ENCODE measurements around the gene WFDC11.
"Not testable (repeated sequence)": the region's sequence is repeated elsewhere in the genome, so short reads cannot be mapped to it uniquely, and the experiment has no call there.

Gene WFDC11

DNA sequence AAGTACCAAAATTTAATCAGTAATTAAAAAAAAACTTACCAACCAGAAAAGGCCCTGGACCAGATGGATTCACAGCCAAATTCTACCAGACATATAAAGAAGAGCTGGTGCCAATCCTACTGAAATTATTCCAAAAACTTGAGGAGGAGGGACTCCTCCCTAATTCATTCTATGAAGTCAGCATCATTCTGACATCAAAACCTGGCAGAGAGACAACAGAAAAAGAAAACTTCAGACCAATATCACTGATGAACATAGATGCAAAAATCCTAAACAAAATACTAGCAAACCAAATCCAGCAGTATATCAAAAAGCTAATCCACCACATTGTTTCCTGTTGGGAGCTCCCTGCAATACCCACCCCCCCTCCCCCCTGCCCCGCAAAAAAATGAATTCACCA is at the start of gene WFDC11:
Gene WFDC11, minus strand, starts transcription at position 101 of the 400 bp plus-strand sequence. CDS start 19,639 bp downstream, outside the sequence.
- TF ChIP-seq, protein P1, sequence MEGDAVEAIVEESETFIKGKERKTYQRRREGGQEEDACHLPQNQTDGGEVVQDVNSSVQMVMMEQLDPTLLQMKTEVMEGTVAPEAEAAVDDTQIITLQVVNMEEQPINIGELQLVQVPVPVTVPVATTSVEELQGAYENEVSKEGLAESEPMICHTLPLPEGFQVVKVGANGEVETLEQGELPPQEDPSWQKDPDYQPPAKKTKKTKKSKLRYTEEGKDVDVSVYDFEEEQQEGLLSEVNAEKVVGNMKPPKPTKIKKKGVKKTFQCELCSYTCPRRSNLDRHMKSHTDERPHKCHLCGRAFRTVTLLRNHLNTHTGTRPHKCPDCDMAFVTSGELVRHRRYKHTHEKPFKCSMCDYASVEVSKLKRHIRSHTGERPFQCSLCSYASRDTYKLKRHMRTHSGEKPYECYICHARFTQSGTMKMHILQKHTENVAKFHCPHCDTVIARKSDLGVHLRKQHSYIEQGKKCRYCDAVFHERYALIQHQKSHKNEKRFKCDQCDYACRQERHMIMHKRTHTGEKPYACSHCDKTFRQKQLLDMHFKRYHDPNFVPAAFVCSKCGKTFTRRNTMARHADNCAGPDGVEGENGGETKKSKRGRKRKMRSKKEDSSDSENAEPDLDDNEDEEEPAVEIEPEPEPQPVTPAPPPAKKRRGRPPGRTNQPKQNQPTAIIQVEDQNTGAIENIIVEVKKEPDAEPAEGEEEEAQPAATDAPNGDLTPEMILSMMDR (IDR thresholded peaks at IDR 0.05) = no peak
- no peaks in the 10 kb centered on the region for H3K4me1 ChIP-seq (ENCODE audit: control insufficient read depth in 1 of 2, insufficient read depth in 1 of 2, low read depth in 1 of 2, low read length in 1 of 2)

DNA sequence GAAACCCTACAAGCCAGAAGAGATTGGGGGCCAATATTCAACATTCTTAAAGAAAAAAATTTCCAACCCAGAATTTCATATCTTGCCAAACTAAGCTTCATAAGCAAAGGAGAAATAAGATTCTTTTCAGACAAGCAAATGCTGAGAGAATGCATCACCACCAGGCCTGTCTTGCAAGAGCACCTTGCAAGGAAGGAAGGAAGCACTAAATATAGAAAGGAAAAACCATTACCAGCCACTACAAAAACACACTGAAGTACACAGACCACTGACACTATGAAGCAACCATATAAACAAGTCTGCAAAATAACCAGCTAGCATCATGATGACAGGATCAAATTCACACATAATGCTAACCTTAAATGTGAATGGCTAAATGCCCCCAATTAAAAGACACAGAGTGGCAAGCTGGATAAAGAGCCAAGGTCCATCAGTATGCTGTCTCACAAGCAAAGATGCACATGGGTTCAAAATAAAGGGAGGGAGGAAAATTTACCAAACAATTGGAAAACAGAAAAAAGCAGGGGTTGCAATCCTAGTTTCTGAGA is 46.2 kb upstream of the WFDC11 start:
- not testable (repeated sequence) for H3K9me3 ChIP-seq

More for the DNA sequence above, at the start of gene WFDC11:
- Histone ChIP-seq H3K9me3 (no peaks in the 10 kb centered on the region), H3K27me3 (peaks cover 32% of the 10 kb centered on the region), H3K36me3 (no peaks in the 10 kb centered on the region), H3K27ac (no peak within 1 kb of the TSS), H3K4me3 (ENCODE audit: low read depth in 1 of 2, low read length in 1 of 2) (no peak within 1 kb of the TSS)

DNA sequence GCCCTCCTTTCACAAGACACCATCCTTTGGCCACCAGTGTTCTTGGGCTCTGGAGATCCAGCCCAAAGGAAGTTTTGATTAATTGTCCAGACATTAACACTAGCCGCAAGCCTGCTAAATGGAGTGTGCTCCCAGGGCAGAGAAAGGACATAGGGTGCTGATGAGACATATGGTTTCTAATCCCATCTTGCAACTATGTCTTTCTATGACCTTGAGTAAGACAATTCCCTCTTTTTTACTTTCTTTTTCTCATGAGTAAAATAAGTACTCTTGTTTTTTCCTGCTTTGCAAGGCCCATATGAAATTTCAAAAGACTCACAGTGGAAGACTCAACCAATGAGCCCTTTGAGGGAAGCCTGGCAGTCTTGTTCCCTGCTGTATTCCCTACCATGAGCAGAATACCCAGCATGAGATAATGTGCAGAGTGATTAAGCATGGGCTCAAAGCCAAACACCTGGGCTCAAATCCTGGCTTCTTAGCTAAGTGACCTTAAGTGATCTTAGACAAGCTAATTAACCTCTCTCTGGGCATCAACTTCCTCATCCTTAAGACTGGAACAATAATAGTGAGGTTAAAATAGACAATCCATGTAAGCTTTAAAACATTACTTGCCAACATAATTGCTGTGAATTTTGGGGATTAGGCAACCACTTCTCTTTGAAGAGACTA is 35.1 kb upstream of the WFDC11 start, which contains the start of gene WFDC10B:
Gene WFDC10B, minus strand, starts transcription at position 51 of the 669 bp plus-strand sequence. CDS start 19,027 bp downstream, outside the sequence.
- TF ChIP-seq, protein P1 (IDR thresholded peaks at IDR 0.05) = no peak
- Histone ChIP-seq H3K27ac (no peak within 1 kb of the TSS), H3K4me3 (ENCODE audit: low read depth in 1 of 2, low read length in 1 of 2) (no peak within 1 kb of the TSS), H3K36me3 (no peaks in the 10 kb centered on the region), H3K4me1 (ENCODE audit: control insufficient read depth in 1 of 2, insufficient read depth in 1 of 2, low read depth in 1 of 2, low read length in 1 of 2) (no peaks in the 10 kb centered on the region), H3K27me3 (peaks cover 16% of the 10 kb centered on the region), H3K9me3 (no peaks in the 10 kb centered on the region)

More for the DNA sequence above, 46.2 kb upstream of the WFDC11 start:
- not testable (repeated sequence) for H3K27me3 ChIP-seq; H3K4me3 ChIP-seq (ENCODE audit: low read depth in 1 of 2, low read length in 1 of 2); H3K27ac ChIP-seq; H3K4me1 ChIP-seq (ENCODE audit: control insufficient read depth in 1 of 2, insufficient read depth in 1 of 2, low read depth in 1 of 2, low read length in 1 of 2); H3K36me3 ChIP-seq

DNA sequence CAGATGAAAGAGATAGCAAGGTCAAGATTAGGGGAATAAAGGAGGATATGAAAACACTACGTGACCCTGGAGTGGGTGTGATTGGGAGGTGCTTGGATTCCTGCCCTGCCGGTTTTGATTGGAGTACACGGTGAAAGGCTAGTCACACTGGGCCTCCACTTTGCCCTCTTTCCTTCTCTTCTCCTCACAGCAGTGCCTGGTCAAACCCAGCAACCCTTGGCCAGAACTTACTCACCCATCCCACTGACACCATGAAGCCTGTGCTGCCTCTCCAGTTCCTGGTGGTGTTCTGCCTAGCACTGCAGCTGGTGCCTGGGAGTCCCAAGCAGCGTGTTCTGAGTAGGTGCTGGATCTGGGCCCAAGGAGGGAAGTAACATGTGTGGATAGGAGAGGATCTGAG is 31.8 kb upstream of the WFDC11 start, which contains the start of gene WFDC13:
Gene WFDC13, plus strand, starts transcription at position 166 of the 400 bp plus-strand sequence. Its CDS starts 86 bp downstream, at position 252.
- no peaks in the 10 kb centered on the region for H3K36me3 ChIP-seq
- H3K27me3 ChIP-seq = peaks cover 6% of the 10 kb centered on the region
- TF ChIP-seq, protein P1 (IDR thresholded peaks at IDR 0.05) = no peak
- H3K4me1 ChIP-seq (ENCODE audit: control insufficient read depth in 1 of 2, insufficient read depth in 1 of 2, low read depth in 1 of 2, low read length in 1 of 2) = no peaks in the 10 kb centered on the region
- no peak within 1 kb of the TSS for H3K4me3 ChIP-seq (ENCODE audit: low read depth in 1 of 2, low read length in 1 of 2)
- no peaks in the 10 kb centered on the region for H3K9me3 ChIP-seq
- no peak within 1 kb of the TSS for H3K27ac ChIP-seq

DNA sequence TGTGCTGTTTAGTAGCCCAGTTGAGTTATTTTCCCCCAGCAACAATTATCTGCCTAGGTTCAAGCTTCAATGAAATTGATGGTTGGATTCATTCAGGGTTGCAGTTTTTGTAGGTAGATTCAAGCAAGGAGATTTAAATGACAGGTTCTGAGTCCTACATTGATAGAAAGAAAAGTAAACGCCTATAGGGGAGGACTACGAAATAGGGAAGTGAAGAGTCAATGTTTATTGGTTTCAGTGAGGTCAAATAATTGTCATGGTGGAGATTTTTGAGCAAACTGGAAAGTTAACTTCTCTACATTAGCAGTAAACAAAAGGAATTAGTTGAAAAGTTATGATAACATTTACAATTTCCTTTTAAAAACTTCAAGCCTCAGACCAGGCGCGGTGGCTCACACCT is 31.1 kb upstream of the WFDC11 start:
- H3K4me3 ChIP-seq (ENCODE audit: low read depth in 1 of 2, low read length in 1 of 2) = no peak overlapping the region
- H3K4me1 ChIP-seq (ENCODE audit: control insufficient read depth in 1 of 2, insufficient read depth in 1 of 2, low read depth in 1 of 2, low read length in 1 of 2) = no peaks in the 10 kb centered on the region
- no peaks in the 10 kb centered on the region for H3K9me3 ChIP-seq
- H3K27me3 ChIP-seq = peaks cover 6% of the 10 kb centered on the region
- no peaks in the 10 kb centered on the region for H3K36me3 ChIP-seq
- TF ChIP-seq, protein P1 (IDR thresholded peaks at IDR 0.05) = no peak
- H3K27ac ChIP-seq = no peak overlapping the region

DNA sequence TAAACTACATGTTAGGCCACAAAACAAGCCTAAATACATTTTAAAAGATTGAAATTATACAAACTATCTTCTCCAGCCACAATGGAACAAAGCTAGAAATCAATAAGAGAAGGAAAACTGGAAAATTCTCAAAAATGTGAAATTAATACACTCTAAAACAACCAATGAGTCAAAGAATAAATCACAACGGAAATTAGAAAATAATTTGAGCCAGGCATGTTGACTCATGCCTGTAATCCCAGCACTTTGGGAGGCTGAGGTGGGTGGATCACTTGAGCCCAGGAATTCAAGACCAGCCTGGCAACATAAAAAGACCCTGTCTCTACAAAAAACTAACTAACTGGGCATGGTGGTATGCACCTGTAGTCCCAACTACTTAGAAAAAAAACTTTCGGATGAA is 25.5 kb upstream of the WFDC11 start:
- Histone ChIP-seq H3K36me3 (no peaks in the 10 kb centered on the region), H3K27ac (no peak overlapping the region), H3K9me3 (no peaks in the 10 kb centered on the region), H3K27me3 (no peaks in the 10 kb centered on the region), H3K4me1 (ENCODE audit: control insufficient read depth in 1 of 2, insufficient read depth in 1 of 2, low read depth in 1 of 2, low read length in 1 of 2) (no peaks in the 10 kb centered on the region), H3K4me3 (ENCODE audit: low read depth in 1 of 2, low read length in 1 of 2) (no peak overlapping the region)
- TF ChIP-seq, protein P1 (IDR thresholded peaks at IDR 0.05) = no peak

DNA sequence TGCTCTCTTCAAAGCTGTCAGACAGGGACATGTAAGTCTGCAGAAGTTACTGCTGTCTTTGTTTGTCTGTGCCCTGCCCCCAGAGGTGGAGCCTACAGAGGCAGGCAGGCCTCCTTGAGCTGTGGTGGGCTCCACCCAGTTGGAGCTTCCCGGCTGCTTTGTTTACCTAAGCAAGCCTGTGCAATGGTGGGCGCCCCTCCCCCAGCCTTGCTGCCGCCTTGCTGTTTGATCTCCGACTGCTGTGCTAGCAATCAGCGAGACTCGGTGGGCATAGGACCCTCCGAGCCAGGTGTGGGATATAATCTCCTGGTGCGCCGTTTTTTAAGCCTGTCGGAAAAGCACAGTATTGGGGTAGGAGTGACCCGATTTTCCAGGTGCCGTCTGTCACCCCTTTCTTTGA is 23.3 kb upstream of the WFDC11 start:
- H3K4me3 ChIP-seq (ENCODE audit: low read depth in 1 of 2, low read length in 1 of 2); H3K27me3 ChIP-seq; H3K36me3 ChIP-seq; H3K4me1 ChIP-seq (ENCODE audit: control insufficient read depth in 1 of 2, insufficient read depth in 1 of 2, low read depth in 1 of 2, low read length in 1 of 2); H3K27ac ChIP-seq; H3K9me3 ChIP-seq: not testable (repeated sequence)

Measured in neutrophil (primary cell).